ENCODE data around the gene BFSP2.

Gene BFSP2

GRCh38 chr3:133390715-133391114 is 9.1 kb upstream of the BFSP2 start:
- ATAC-seq (replicated peaks) (no peak), DNase-seq (no peak)
- H3K9me3 Mint-ChIP-seq, result peaks cover 0 to 5% of the 10 kb centered on the region in 2 donors
- peaks cover 0 to 2% of the 10 kb centered on the region in 2 donors for H3K4me1 Mint-ChIP-seq (ENCODE audit: low read depth in 2 of 2)
- H3K36me3 Mint-ChIP-seq (ENCODE audit: insufficient read depth), result peaks cover 3% of the 10 kb centered on the region
- peaks cover 5 to 9% of the 10 kb centered on the region in 2 donors for H3K27me3 Mint-ChIP-seq
- peak overlapping the region in 1 of 2 donors; percentile 3 for H3K27ac Mint-ChIP-seq
- H3K4me3 Mint-ChIP-seq, result no peak overlapping the region

GRCh38 chr3:133393204-133393603 is 6.7 kb upstream of the BFSP2 start:
- H3K27me3 Mint-ChIP-seq, result peaks cover 4 to 11% of the 10 kb centered on the region in 2 donors
- peaks cover 3% of the 10 kb centered on the region for H3K36me3 Mint-ChIP-seq (ENCODE audit: insufficient read depth)
- H3K27ac Mint-ChIP-seq, result no peak overlapping the region
- peaks cover 0 to 2% of the 10 kb centered on the region in 2 donors for H3K4me1 Mint-ChIP-seq (ENCODE audit: low read depth in 2 of 2)
- no peak for ATAC-seq (replicated peaks)
- DNase-seq, result no peak
- H3K9me3 Mint-ChIP-seq, result peaks cover 0 to 5% of the 10 kb centered on the region in 2 donors
- no peak overlapping the region for H3K4me3 Mint-ChIP-seq

GRCh38 chr3:133393691-133394474 is 6.0 kb upstream of the BFSP2 start:
- H3K27me3 Mint-ChIP-seq, result peaks cover 7 to 11% of the 10 kb centered on the region in 2 donors
- ATAC-seq (replicated peaks) (no peak), DNase-seq (no peak)
- H3K9me3 Mint-ChIP-seq, result peaks cover 0 to 5% of the 10 kb centered on the region in 2 donors
- peaks cover 3% of the 10 kb centered on the region for H3K36me3 Mint-ChIP-seq (ENCODE audit: insufficient read depth)
- H3K4me3 Mint-ChIP-seq, result no peak overlapping the region
- H3K27ac Mint-ChIP-seq, result no peak overlapping the region
- H3K4me1 Mint-ChIP-seq (ENCODE audit: low read depth in 2 of 2), result peaks cover 0 to 2% of the 10 kb centered on the region in 2 donors

GRCh38 chr3:133394561-133395311 is 5.1 kb upstream of the BFSP2 start:
- Mint-ChIP-seq H3K9me3 (peaks cover 0 to 5% of the 10 kb centered on the region in 2 donors), H3K27me3 (peaks cover 7 to 16% of the 10 kb centered on the region in 2 donors), H3K4me1 (ENCODE audit: low read depth in 2 of 2) (peaks cover 0 to 2% of the 10 kb centered on the region in 2 donors), H3K4me3 (no peak overlapping the region), H3K27ac (no peak overlapping the region), H3K36me3 (ENCODE audit: insufficient read depth) (peaks cover 3% of the 10 kb centered on the region)
- DNase-seq, result no peak
- ATAC-seq (replicated peaks), result no peak

- no peak for ATAC-seq (replicated peaks)
- Mint-ChIP-seq H3K27ac (no peak overlapping the region), H3K36me3 (ENCODE audit: insufficient read depth) (no peaks in the 10 kb centered on the region), H3K9me3 (peaks cover 0 to 5% of the 10 kb centered on the region in 2 donors), H3K4me3 (no peak overlapping the region), H3K27me3 (peaks cover 7 to 20% of the 10 kb centered on the region in 2 donors), H3K4me1 (ENCODE audit: low read depth in 2 of 2) (peaks cover 0 to 2% of the 10 kb centered on the region in 2 donors)
- DNase-seq, result no peak
Measured at GRCh38 chr3:133396906-133397305, 3.0 kb upstream of the BFSP2 start.

- DNase-seq (no peak), ATAC-seq (replicated peaks) (no peak)
- Mint-ChIP-seq H3K9me3 (no peaks in the 10 kb centered on the region), H3K27me3 (peaks cover 24 to 51% of the 10 kb centered on the region in 2 donors), H3K4me1 (ENCODE audit: low read depth in 2 of 2) (no peaks in the 10 kb centered on the region), H3K4me3 (no peak overlapping the region), H3K36me3 (ENCODE audit: insufficient read depth) (no peaks in the 10 kb centered on the region), H3K27ac (no peak overlapping the region)
Measured at GRCh38 chr3:133401374-133402135, 1.7 kb downstream of the BFSP2 start.

- Mint-ChIP-seq H3K36me3 (ENCODE audit: insufficient read depth) (no peaks in the 10 kb centered on the region), H3K27ac (no peak overlapping the region), H3K4me3 (no peak overlapping the region), H3K4me1 (ENCODE audit: low read depth in 2 of 2) (no peaks in the 10 kb centered on the region), H3K27me3 (peaks cover 25 to 44% of the 10 kb centered on the region in 2 donors), H3K9me3 (no peaks in the 10 kb centered on the region)
- DNase-seq (no peak), ATAC-seq (replicated peaks) (no peak)
Measured at GRCh38 chr3:133404920-133405319, 5.1 kb downstream of the BFSP2 start.

- ATAC-seq (replicated peaks), result no peak
- Mint-ChIP-seq H3K9me3 (no peaks in the 10 kb centered on the region), H3K27ac (no peak overlapping the region), H3K4me3 (no peak overlapping the region), H3K36me3 (ENCODE audit: insufficient read depth) (no peaks in the 10 kb centered on the region), H3K27me3 (peaks cover 29 to 45% of the 10 kb centered on the region in 2 donors), H3K4me1 (ENCODE audit: low read depth in 2 of 2) (peaks cover 4 to 7% of the 10 kb centered on the region in 2 donors)
- no peak for DNase-seq
Measured at GRCh38 chr3:133408366-133408765, 8.5 kb downstream of the BFSP2 start.

GRCh38 chr3:133408961-133409360 is 9.1 kb downstream of the BFSP2 start:
- no peak overlapping the region for H3K27ac Mint-ChIP-seq
- DNase-seq, result no peak
- no peaks in the 10 kb centered on the region for H3K9me3 Mint-ChIP-seq
- no peak overlapping the region for H3K4me3 Mint-ChIP-seq
- no peak for ATAC-seq (replicated peaks)
- H3K4me1 Mint-ChIP-seq (ENCODE audit: low read depth in 2 of 2), result peaks cover 7 to 9% of the 10 kb centered on the region in 2 donors
- H3K36me3 Mint-ChIP-seq (ENCODE audit: insufficient read depth), result no peaks in the 10 kb centered on the region
- peaks cover 25 to 39% of the 10 kb centered on the region in 2 donors for H3K27me3 Mint-ChIP-seq

- Mint-ChIP-seq H3K4me3 (no peak overlapping the region), H3K27me3 (peaks cover 21 to 27% of the 10 kb centered on the region in 2 donors), H3K4me1 (ENCODE audit: low read depth in 2 of 2) (peaks cover 7 to 9% of the 10 kb centered on the region in 2 donors), H3K27ac (no peak overlapping the region), H3K9me3 (no peaks in the 10 kb centered on the region), H3K36me3 (ENCODE audit: insufficient read depth) (peaks cover 5% of the 10 kb centered on the region)
- ATAC-seq (replicated peaks) (no peak), DNase-seq (no peak)
Measured at GRCh38 chr3:133410191-133410892, 10.5 kb downstream of the BFSP2 start.

- H3K4me3 Mint-ChIP-seq, result peak overlapping the region in 1 of 2 donors; percentile 17
- peaks cover 7 to 9% of the 10 kb centered on the region in 2 donors for H3K4me1 Mint-ChIP-seq (ENCODE audit: low read depth in 2 of 2)
- peak overlapping the region in 1 of 2 donors; percentile 70 for H3K27ac Mint-ChIP-seq
- DNase-seq, result no peak
- no peak for ATAC-seq (replicated peaks)
- no peaks in the 10 kb centered on the region for H3K9me3 Mint-ChIP-seq
- H3K36me3 Mint-ChIP-seq (ENCODE audit: insufficient read depth), result peaks cover 7% of the 10 kb centered on the region
- peaks cover 14 to 16% of the 10 kb centered on the region in 2 donors for H3K27me3 Mint-ChIP-seq
Measured at GRCh38 chr3:133412183-133413132, 12.6 kb downstream of the BFSP2 start.

Measured in effector memory CD8-positive, alpha-beta T cell (primary cell).